ENCODE measurements around the gene DNAJB13.

Gene DNAJB13

DNA sequence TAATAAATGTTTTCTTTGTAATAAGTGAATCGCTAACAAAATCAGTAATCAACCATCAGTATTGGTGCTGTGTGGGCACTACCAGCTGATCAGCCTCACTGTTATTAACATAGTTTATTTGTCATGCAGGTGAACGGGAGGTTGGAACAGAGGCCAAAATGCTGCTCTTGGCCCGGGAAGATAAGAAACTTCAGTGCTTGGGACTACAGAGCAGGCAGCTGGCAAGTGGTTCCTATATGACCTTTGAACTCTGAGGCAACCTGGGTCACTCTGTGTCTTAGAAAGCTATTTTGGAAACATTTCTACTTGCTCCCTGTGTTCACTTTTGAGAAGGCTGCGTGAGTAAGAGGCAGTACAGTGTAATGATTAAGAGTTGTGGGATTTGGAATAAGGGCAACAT, 36.5 kb upstream of the DNAJB13 start:
- TF ChIP-seq, protein P1, sequence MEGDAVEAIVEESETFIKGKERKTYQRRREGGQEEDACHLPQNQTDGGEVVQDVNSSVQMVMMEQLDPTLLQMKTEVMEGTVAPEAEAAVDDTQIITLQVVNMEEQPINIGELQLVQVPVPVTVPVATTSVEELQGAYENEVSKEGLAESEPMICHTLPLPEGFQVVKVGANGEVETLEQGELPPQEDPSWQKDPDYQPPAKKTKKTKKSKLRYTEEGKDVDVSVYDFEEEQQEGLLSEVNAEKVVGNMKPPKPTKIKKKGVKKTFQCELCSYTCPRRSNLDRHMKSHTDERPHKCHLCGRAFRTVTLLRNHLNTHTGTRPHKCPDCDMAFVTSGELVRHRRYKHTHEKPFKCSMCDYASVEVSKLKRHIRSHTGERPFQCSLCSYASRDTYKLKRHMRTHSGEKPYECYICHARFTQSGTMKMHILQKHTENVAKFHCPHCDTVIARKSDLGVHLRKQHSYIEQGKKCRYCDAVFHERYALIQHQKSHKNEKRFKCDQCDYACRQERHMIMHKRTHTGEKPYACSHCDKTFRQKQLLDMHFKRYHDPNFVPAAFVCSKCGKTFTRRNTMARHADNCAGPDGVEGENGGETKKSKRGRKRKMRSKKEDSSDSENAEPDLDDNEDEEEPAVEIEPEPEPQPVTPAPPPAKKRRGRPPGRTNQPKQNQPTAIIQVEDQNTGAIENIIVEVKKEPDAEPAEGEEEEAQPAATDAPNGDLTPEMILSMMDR (IDR thresholded peaks at IDR 0.05; ENCODE audit: low read depth, low read length) = no peak
- DNase-seq = no peak
- no peaks in the 10 kb centered on the region for H3K9me3 ChIP-seq (ENCODE audit: severe bottlenecking)
- H3K27me3 ChIP-seq (ENCODE audit: insufficient read depth, low read depth, severe bottlenecking) = no peaks in the 10 kb centered on the region
- peaks cover 38% of the 10 kb centered on the region for H3K36me3 ChIP-seq
- no peak overlapping the region for H3K4me3 ChIP-seq (ENCODE audit: low read depth, low read length)
- H3K27ac ChIP-seq = no peak overlapping the region

DNA sequence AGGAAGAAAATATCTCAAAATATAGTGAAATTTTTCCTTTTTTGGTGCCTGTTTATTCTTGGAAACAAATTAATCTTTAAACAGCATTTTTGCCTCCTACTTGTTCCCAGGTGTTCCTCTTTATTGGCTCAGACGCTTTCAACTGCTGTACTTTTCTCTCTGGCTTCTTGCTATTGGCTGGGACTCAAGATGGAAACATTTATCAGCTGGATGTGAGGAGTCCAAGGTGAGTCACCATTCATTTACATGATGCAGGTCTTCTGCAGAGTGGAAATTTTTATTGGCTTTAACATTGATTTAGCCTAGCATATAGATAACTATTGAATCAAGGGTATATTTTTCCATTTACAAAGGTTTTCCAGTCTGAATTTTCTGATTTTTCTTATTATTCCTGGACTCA, 34.4 kb upstream of the DNAJB13 start:
- no peaks in the 10 kb centered on the region for H3K9me3 ChIP-seq (ENCODE audit: severe bottlenecking)
- peaks cover 37% of the 10 kb centered on the region for H3K36me3 ChIP-seq
- H3K27me3 ChIP-seq (ENCODE audit: insufficient read depth, low read depth, severe bottlenecking) = no peaks in the 10 kb centered on the region
- H3K27ac ChIP-seq = no peak overlapping the region
- TF ChIP-seq, protein P1 (IDR thresholded peaks at IDR 0.05; ENCODE audit: low read depth, low read length) = no peak
- no peak for DNase-seq
- H3K4me3 ChIP-seq (ENCODE audit: low read depth, low read length) = no peak overlapping the region

DNA sequence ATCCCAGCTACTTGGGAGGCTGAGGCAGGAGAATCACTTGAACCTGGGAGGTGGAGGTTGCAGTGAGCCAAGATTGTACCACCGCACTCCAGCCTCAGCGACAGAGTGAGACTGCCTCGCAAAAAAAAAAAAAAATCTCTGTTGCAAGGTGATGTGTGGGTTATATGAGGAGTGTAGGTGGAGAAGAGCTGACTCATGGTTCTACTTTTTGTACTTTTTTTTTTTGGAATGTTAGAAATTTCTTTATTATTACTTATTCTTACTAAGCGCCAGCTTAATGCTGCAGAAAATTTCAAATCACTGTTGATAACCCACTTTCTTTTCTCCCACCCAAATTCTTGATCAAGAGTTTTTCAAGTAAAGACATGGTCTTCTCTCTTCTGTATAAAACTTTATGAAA, 29.6 kb upstream of the DNAJB13 start:
- H3K27me3 ChIP-seq (ENCODE audit: insufficient read depth, low read depth, severe bottlenecking) = no peaks in the 10 kb centered on the region
- TF ChIP-seq, protein P1 (IDR thresholded peaks at IDR 0.05; ENCODE audit: low read depth, low read length) = no peak
- H3K27ac ChIP-seq = no peak overlapping the region
- H3K9me3 ChIP-seq (ENCODE audit: severe bottlenecking) = no peaks in the 10 kb centered on the region
- DNase-seq = no peak
- H3K4me3 ChIP-seq (ENCODE audit: low read depth, low read length) = no peak overlapping the region
- peaks cover 27% of the 10 kb centered on the region for H3K36me3 ChIP-seq

DNA sequence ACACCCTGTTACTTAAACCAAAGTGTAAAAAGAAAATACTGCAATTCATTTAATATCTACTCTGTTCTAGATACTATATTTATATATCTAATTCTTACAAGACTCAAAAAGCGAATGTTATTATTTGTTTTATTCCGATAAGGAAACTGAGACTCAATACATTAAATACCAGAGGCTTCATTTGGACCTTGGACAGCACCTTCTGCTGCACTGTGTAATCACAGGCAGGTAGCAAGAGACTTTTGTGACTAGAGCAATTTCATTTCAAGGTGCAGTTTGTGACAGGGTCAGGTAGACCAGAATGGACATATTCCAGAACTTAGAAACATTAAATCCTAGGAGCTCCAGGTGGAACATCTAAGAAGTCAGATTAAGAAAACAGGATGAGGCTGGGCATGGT, 21.4 kb upstream of the DNAJB13 start:
- TF ChIP-seq, protein P1 (IDR thresholded peaks at IDR 0.05; ENCODE audit: low read depth, low read length) = no peak
- H3K4me3 ChIP-seq (ENCODE audit: low read depth, low read length) = no peak overlapping the region
- H3K27me3 ChIP-seq (ENCODE audit: insufficient read depth, low read depth, severe bottlenecking) = no peaks in the 10 kb centered on the region
- no peaks in the 10 kb centered on the region for H3K9me3 ChIP-seq (ENCODE audit: severe bottlenecking)
- peaks cover 29% of the 10 kb centered on the region for H3K36me3 ChIP-seq
- H3K27ac ChIP-seq = no peak overlapping the region
- no peak for DNase-seq

DNA sequence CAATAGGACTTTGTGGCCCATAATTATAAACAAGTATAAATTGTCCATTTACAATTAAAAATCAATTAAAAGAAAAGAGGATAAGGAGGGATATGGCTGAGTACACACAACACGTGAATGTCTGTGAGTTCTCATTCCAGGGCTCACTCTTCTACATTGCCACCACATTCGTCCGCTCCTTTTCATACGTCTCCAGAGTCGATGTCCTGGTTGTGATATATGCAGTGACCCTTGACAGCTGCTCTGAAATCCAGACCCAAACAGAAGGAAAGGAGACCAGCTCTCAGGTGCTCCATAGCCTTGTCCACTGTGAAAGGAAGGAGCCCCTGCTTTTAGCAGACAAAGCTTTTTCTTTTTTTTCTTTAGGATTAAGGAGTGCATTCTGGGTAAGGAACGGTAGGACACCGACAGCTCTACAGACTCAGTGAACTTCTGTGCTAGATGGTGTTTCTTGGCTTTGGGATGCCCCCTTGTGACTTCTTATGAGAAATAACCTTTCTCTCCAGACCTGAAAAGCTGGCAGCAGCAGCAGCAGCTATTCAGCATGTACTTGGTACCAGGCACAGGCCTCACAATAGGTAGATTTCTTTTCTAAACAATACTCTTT, 19.7 kb upstream of the DNAJB13 start:
- peaks cover 29% of the 10 kb centered on the region for H3K36me3 ChIP-seq

More for the DNA sequence above, 19.7 kb upstream of the DNAJB13 start:
- peak; percentile 70 for DNase-seq
- TF ChIP-seq, protein P1 (IDR thresholded peaks at IDR 0.05; ENCODE audit: low read depth, low read length) = peak; percentile 54
- Histone ChIP-seq H3K27me3 (ENCODE audit: insufficient read depth, low read depth, severe bottlenecking) (no peaks in the 10 kb centered on the region), H3K4me3 (ENCODE audit: low read depth, low read length) (no peak overlapping the region), H3K9me3 (ENCODE audit: severe bottlenecking) (no peaks in the 10 kb centered on the region), H3K27ac (peak overlapping the region; percentile 70)
